GM18526 (cell line): ENCODE data around the gene AGFG1.

Experiments used
- POLR2A ChIP-seq: IDR thresholded peaks from 3 replicates; pipeline ENCODE4 v1.6.1; 2011; ENCODE audit not compliant: insufficient read length; ENCODE audit errors: extremely low read depth

Gene AGFG1

DNA sequence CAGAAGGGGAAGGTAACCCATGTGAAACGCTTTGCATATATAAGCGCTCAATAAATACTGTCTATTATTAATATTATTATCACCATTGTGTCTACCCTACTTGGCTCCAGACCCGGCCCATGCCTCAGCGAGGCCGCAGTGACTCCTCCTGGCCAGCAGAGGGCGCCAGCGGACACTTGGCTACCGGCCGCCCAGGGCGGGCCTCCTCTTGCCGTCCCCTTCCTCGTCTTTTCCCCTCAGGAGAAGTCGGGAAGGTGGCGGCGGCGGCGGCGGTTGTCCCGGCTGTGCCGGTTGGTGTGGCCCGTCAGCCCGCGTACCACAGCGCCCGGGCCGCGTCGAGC, at the start of gene AGFG1:
Gene AGFG1 (plus strand): TSS at position 233 of the 341 bp plus-strand sequence. CDS start 266 bp downstream, outside the sequence.
- peak; percentile 58 for TF ChIP-seq POLR2A

DNA sequence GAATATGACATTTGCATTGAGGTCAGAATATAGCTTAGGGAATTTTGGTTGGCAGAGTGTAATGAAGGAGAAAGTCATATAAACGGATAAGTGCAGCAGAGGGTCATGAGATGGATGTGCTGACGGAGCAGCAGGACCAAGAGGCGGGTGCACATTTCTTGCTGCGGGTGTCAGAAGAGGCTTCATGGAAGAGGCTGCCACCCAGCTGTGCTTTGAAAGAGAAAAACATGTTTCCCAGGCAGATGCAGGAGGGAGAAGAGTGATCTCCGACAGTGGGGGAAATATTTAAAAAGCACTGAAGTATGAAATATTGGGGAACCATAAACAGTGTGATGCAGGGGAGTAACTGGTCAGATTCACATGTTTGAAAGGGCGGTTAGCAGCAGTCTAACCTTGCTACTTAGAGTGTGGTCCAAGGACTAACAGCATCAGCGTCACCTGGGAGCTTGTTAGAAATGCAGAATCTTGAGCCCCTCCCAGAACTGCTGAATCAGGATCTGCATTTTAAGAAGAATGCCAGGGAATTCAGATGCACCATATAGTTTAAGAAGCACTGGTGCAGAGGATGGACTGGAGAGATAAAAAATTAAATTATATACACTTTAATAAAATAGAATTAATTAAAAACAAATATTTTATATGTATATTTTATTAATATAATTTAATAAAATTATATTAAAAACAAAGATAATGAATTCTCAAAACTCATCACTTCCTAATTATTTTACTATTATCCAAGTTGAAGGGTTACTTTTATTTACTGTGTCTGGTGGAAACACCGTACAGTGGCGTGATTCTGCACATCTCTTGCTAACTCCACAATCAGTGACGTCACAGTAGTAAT, 48.1 kb upstream of the AGFG1 start:
- no peak for TF ChIP-seq POLR2A

- no peak for TF ChIP-seq POLR2A
Observed at GRCh38 chr2:227428731-227429285, 43.1 kb upstream of the AGFG1 start.

DNA sequence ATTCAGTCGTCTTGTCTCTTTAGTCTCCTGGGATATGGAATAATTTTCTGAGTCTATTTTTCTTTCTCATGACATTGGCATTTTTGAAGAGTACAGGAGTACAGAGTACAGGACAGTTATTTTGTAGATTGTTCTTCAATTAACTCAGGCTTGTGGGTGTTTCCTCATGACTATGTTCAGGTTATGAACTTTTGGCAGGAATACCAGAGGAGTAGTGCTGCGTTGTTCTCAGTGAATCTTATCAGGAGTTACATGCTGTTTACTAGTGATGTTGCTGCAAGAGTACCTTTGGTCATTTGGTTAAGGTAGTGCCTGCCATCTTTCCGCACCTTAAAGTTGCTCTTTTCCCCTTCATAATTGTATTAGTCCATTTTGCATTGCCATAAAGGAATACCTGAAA, 41.3 kb upstream of the AGFG1 start:
- TF ChIP-seq POLR2A, result no peak

DNA sequence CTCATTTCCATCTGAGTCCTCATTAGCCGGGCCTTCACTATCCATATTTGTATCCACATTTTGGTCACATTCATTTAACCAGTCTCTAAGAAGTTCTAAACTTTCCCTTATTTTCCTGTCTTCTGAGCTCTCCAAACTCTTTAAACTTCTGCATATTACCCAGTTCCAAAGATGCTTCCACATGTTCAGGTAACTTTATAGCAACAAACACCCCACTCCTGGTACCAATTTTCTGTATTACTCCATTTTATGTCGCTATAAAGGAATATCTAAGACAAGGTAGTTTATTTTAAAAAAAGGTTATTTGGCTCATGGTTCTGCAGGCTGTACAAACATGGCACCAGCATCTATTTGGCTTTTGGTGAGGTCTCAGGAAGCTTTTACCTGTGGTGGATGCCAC, 38.8 kb upstream of the AGFG1 start:
- no peak for TF ChIP-seq POLR2A

GRCh38 chr2:227436436-227437174, 35.4 kb upstream of the AGFG1 start:
- no peak for TF ChIP-seq POLR2A

DNA sequence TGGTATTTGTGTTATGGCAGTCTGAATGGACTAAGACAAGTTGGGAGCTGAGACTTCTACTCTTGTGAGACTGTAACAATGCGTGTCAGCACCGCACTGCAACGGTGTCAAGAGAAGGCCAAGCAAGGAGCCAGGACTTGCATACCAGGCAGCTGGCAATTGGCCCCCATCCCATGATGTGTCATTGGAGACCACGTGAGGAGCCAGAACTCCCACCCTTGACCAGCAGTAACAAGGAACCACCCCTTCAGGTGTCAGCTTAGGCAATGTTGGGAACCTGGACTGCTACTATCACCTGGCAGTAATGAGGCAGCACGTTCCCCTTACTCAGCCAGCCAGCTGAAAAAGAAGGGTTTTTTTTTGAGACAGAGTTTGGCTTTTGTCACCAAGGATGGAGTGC, 32.7 kb upstream of the AGFG1 start:
- no peak for TF ChIP-seq POLR2A

DNA sequence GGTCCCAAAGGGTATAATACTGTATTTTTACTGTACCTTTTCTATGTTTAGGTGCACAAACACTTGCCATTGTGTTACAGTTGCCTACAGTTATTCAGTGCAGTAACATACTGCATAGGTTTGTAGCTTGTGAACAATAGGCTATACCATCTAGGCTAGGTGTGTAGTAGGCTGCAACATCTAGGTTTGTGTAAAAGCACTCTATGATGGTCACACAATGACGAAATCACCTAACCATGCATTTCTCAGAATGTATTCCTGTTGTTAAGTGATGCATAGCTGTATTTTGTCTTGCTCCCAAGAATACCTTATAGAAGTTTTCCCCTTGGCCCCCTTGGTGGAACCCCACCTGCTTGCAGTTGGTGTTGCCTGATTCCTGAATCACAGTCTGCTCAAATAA, 29.3 kb upstream of the AGFG1 start:
- no peak for TF ChIP-seq POLR2A

GRCh38 chr2:227443889-227444568, 27.9 kb upstream of the AGFG1 start:
- no peak for TF ChIP-seq POLR2A

GRCh38 chr2:227447606-227448005, 24.4 kb upstream of the AGFG1 start:
- no peak for TF ChIP-seq POLR2A

GRCh38 chr2:227450311-227450841, 21.6 kb upstream of the AGFG1 start:
- no peak for TF ChIP-seq POLR2A

GRCh38 chr2:227450926-227451654, 20.9 kb upstream of the AGFG1 start:
- TF ChIP-seq POLR2A, result no peak

DNA sequence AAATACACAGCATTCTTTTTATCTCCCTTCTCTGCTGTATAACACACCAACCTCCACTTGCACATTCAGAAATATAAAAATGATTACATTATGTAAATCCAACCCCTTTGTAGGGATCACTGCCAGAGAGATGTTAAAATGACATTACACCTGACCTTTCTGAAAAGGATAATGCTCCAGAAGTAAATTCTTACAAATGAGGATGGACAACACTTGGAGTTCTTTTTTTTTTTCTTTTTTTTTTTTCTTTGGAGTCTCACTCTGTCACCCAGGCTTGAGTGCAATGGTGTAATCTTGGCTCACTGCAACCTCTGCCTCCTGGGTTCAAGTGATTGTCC, 20.3 kb upstream of the AGFG1 start:
- TF ChIP-seq POLR2A, result no peak

- no peak for TF ChIP-seq POLR2A
Observed at GRCh38 chr2:227453810-227454209, 18.1 kb upstream of the AGFG1 start.
